Transverse colon (tissue), 4 donors: ENCODE measurements around the gene ZNF546. TPM values are rescaled to one million over a fixed set of nuclear protein-coding genes. Genes with fewer than 3 reads are reported as not detected.

ENCODE experiments used
- DNase-seq: peaks from one replicate; pipeline ENCODE4 v3.0.0-alpha.2; 2019
- H3K27ac ChIP-seq, 4 donors: fragments of 200-600 bp; sonication (generic); 2 replicates each; pipeline ENCODE4 v1.5.1; 2016 to 2018; ENCODE audit warnings: inconsistent platforms in 4 of 4
- H3K27me3 ChIP-seq: fragments of 200-600 bp; sonication (generic); 2 replicates; pipeline ENCODE4 v1.5.1; 2017; ENCODE audit warnings: inconsistent platforms
- H3K36me3 ChIP-seq, 4 donors: fragments of 200-600 bp; sonication (generic); 2 replicates each; pipeline ENCODE4 v1.5.1; 2017 to 2019; ENCODE audit warnings: inconsistent platforms in 4 of 4
- H3K4me1 ChIP-seq, 4 donors: fragments of 200-600 bp; sonication (generic); 2 replicates each; pipeline ENCODE4 v1.5.1; 2017 to 2020; ENCODE audit warnings: inconsistent platforms in 4 of 4
- H3K4me3 ChIP-seq, 4 donors: fragments of 200-600 bp; sonication (generic); 1 replicate in 1 of 4; 2 replicates in 3 of 4; pipeline versions ENCODE4 v1.5.1 to v1.6.1; 2017 to 2019; ENCODE audit warnings: inconsistent platforms in 4 of 4
- H3K9me3 ChIP-seq, 2 donors: fragments of 200-600 bp; sonication (generic); 2 replicates each; pipeline ENCODE4 v1.5.1; 2017 to 2019; ENCODE audit warnings: inconsistent platforms in 2 of 2
- CTCF ChIP-seq, 5 experiments: fragments of 200-600 bp in 3 of 5; fragments of 450-650 bp in 2 of 5; sonication (generic) in 3 of 5; IDR thresholded peaks; 1 replicate in 2 of 5; 2 replicates in 3 of 5; pipeline ENCODE4 v1.5.1; 2016 to 2017; ENCODE audit warnings: antibody characterized with exemption in 5 of 5, inconsistent platforms in 3 of 5, mild to moderate bottlenecking in 2 of 5, moderate library complexity in 1 of 5
- EP300 ChIP-seq: sonication (generic); formaldehyde crosslinking; IDR thresholded peaks from one replicate; pipeline ENCODE4 v1.6.1; 2017; ENCODE audit warnings: antibody characterized with exemption, low read depth
- POLR2A ChIP-seq: fragments of 450-650 bp; IDR thresholded peaks from one replicate; pipeline ENCODE4 v1.6.1; 2016; ENCODE audit warnings: antibody characterized with exemption, mild to moderate bottlenecking, moderate library complexity
- POLR2AphosphoS5 ChIP-seq, 3 donors: sonication (generic); formaldehyde crosslinking; IDR thresholded peaks; one replicate each; pipeline ENCODE4 v1.6.1; 2016; ENCODE audit warnings: antibody characterized with exemption in 3 of 3
- WGBS, 2 donors: methylation state at CpG; one replicate each; pipeline ENCODE4 v1.1.5; 2018; ENCODE audit warnings: low coverage in 1 of 2; 5-methylcytosine and 5-hydroxymethylcytosine counted together
- in situ Hi-C, 4 donors: fragments of 200-750 bp; cut with MboI; loops; one replicate each; pipeline versions ENCODE4 v1.15.0 to v1.15.1; 2017; ENCODE audit warnings: low sequenced_read_pairs in 3 of 4, low pct_ligation_motif_present in 1 of 4, low pct_unique_long_range_greater_than_20kb in 1 of 4
- intact Hi-C: fragments of 100-400 bp; cut with DNase I; formaldehyde crosslinking; loops from one replicate; pipeline ENCODE4 v1.15.1; 2023; ENCODE audit warnings: low total_unique reads
- total RNA-seq, 4 donors: library from RNA; depleted of rRNA; stranded (reverse); fragments of >200 nt; gene quantifications; one replicate each; pipeline ENCODE4 v1.1.0, GENCODE V29; 2016

ZNF546 gene
- total RNA-seq, 4 donors from 2014 or later: 0.60 to 8.1 (median 2.4) TPM

- H3K27me3 ChIP-seq: no peaks in the 10 kb centered on the region
- TF ChIP-seq EP300: no peak
- no peak for TF ChIP-seq POLR2A
- TF ChIP-seq CTCF (IDR thresholded peaks at IDR 0.05): no peak
- no peak for TF ChIP-seq POLR2AphosphoS5 (IDR thresholded peaks at IDR 0.05)
- peaks cover 21 to 27% of the 10 kb centered on the region in 2 donors for H3K9me3 ChIP-seq
- in situ Hi-C loops (no loop called here), intact Hi-C loops (no loop called here)
- peaks cover 0 to 10% (median 4%) of the 10 kb centered on the region in 4 donors for H3K36me3 ChIP-seq
- no peaks in the 10 kb centered on the region for H3K4me1 ChIP-seq
- H3K4me3 ChIP-seq: no peak overlapping the region
- WGBS, 2 donors: 100% methylated on average over 1 of the region's 1 CpG; no CpG with 5 or more reads in 1 of the 2 donors
- no peak overlapping the region for H3K27ac ChIP-seq
- DNase-seq: no peak
These were observed 9.3 kb upstream of the ZNF546 start for GRCh38 chr19:39987596-39987995.

- Histone ChIP-seq H3K36me3 (no peaks in the 10 kb centered on the region), H3K9me3 (no peaks in the 10 kb centered on the region), H3K4me1 (peaks cover 10 to 16% (median 12%) of the 10 kb centered on the region in 4 donors), H3K4me3 (no peak overlapping the region), H3K27me3 (no peaks in the 10 kb centered on the region), H3K27ac (no peak overlapping the region)
- TF ChIP-seq POLR2AphosphoS5 (IDR thresholded peaks at IDR 0.05) (no peak), POLR2A (no peak)
- in situ Hi-C loops (no loop called here), intact Hi-C loops (loop anchor here (10.0 kb wide), 1 partner anchor 751 kb away; no protein-coding TSS in a partner anchor)
- DNase-seq: no peak
- 100% methylated on average over 1 of the region's 1 CpG; no CpG with 5 or more reads in 1 of the 2 donors for WGBS, 2 donors
These were observed 3.3 kb upstream of the ZNF546 start for GRCh38 chr19:39993605-39994004.

- H3K4me3 ChIP-seq: no peak overlapping the region
- intact Hi-C loops (loop anchor here (10.0 kb wide), 1 partner anchor 750 kb away; no protein-coding TSS in a partner anchor), in situ Hi-C loops (no loop called here)
- no peak overlapping the region for H3K27ac ChIP-seq
- TF ChIP-seq POLR2AphosphoS5 (IDR thresholded peaks at IDR 0.05) (no peak), CTCF (IDR thresholded peaks at IDR 0.05) (no peak), EP300 (no peak), POLR2A (no peak)
- H3K27me3 ChIP-seq: no peaks in the 10 kb centered on the region
- no peaks in the 10 kb centered on the region for H3K9me3 ChIP-seq
- peaks cover 10 to 16% (median 12%) of the 10 kb centered on the region in 4 donors for H3K4me1 ChIP-seq
- no peaks in the 10 kb centered on the region for H3K36me3 ChIP-seq
- DNase-seq: no peak
These were observed 2.5 kb upstream of the ZNF546 start for GRCh38 chr19:39994361-39994760.

- DNase-seq: no peak
- Histone ChIP-seq H3K27me3 (no peaks in the 10 kb centered on the region), H3K9me3 (no peaks in the 10 kb centered on the region), H3K27ac (no peak overlapping the region), H3K4me3 (peak overlapping the region in 1 of 4 donors; percentile 70), H3K4me1 (peaks cover 10 to 16% (median 12%) of the 10 kb centered on the region in 4 donors), H3K36me3 (no peaks in the 10 kb centered on the region)
- TF ChIP-seq CTCF (IDR thresholded peaks at IDR 0.05): no peak
- TF ChIP-seq EP300: no peak
- no peak for TF ChIP-seq POLR2A
- no peak for TF ChIP-seq POLR2AphosphoS5 (IDR thresholded peaks at IDR 0.05)
- intact Hi-C loops (loop anchor here (10.0 kb wide), 1 partner anchor 749 kb away; no protein-coding TSS in a partner anchor), in situ Hi-C loops (no loop called here)
- 60 to 73% methylated on average over 1 of the region's 1 CpG for WGBS, 2 donors
These were observed 1.1 kb upstream of the ZNF546 start for GRCh38 chr19:39995794-39996193.
